ENCODE measurements around the gene PHKB. TPM values are rescaled to one million over a fixed set of nuclear protein-coding genes. Genes with fewer than 3 reads are reported as not detected.

The PHKB gene
- total RNA-seq, 1 experiment from 2014 or later = 38.8 TPM

GRCh38 chr16:47626246-47626645 is 165.1 kb downstream of the PHKB start:
- Histone ChIP-seq H2BK12ac (ENCODE audit: insufficient read length, low read depth, low read length) (no peak overlapping the region), H2BK5ac (ENCODE audit: insufficient read length, low read length) (no peak overlapping the region), H3K14ac (ENCODE audit: insufficient read depth, low read length) (no peak overlapping the region; the same call in 1 of the 2 replicates), H3K79me2 (ENCODE audit: insufficient read depth, low read length) (no peaks in the 10 kb centered on the region), H2BK15ac (ENCODE audit: low read depth, low read length) (no peak overlapping the region), H3K9me3 (ENCODE audit: control insufficient read depth, low read depth, low read length) (no peaks in the 10 kb centered on the region), H2BK20ac (ENCODE audit: low read depth, low read length, poor library complexity, severe bottlenecking) (no peak overlapping the region), H3K23me2 (ENCODE audit: insufficient read length, low read depth, low read length, poor library complexity, severe bottlenecking) (no peaks in the 10 kb centered on the region), H3K27me3 (ENCODE audit: insufficient read depth, low read length) (no peaks in the 10 kb centered on the region), H3K4ac (ENCODE audit: low read depth, low read length) (no peak overlapping the region; the same call in 1 of the 2 replicates), H4K91ac (ENCODE audit: insufficient read length, low read depth, low read length) (no peak overlapping the region), H4K20me1 (ENCODE audit: control insufficient read depth, insufficient read depth, insufficient read length) (no peaks in the 10 kb centered on the region), H3K23ac (ENCODE audit: insufficient read length, low read depth, low read length) (no peak overlapping the region), H3K18ac (ENCODE audit: insufficient read length, low read depth, low read length) (peak overlapping the region; percentile 53), H3K56ac (ENCODE audit: insufficient read length, low read depth, low read length) (no peak overlapping the region), H2AK5ac (ENCODE audit: insufficient read length, low read length) (no peak overlapping the region), H4K8ac (replicated peaks; ENCODE audit: insufficient read length, low read depth, low read length) (no peak overlapping the region), H3K4me1 (ENCODE audit: insufficient read depth, low read length) (0 out of 2 replicates have a peak, but pooled peaks cover 5% of the 10 kb centered on the region), H3K4me2 (ENCODE audit: insufficient read depth, insufficient read length, low read length) (no peak overlapping the region), H3K79me1 (ENCODE audit: insufficient read depth, low read depth, low read length, poor library complexity, severe bottlenecking) (no peaks in the 10 kb centered on the region), H4K5ac (ENCODE audit: insufficient read length, low read depth, low read length) (no peak overlapping the region), H2AFZ (ENCODE audit: low read length) (no peak overlapping the region), H3T11ph (ENCODE audit: low read length) (no peak overlapping the region), H3K9ac (ENCODE audit: extremely low read depth, insufficient read length, low read length) (no peak overlapping the region), H2BK120ac (ENCODE audit: low read depth, low read length, poor library complexity, severe bottlenecking) (no peak overlapping the region), H3K27ac (ENCODE audit: insufficient read length, low read depth, low read length) (no peak overlapping the region)
- Mint-ChIP-seq H3K4me1 (peaks cover 18 to 20% of the 10 kb centered on the region in 2 experiments), H3K27me3 (ENCODE audit: low read depth) (no peaks in the 10 kb centered on the region), H3K36me3 (ENCODE audit: insufficient read depth in 1 of 3, low read depth in 3 of 3) (peaks cover 2 to 5% (median 2%) of the 10 kb centered on the region in 3 experiments; a peak in 1 of 7 replicates), H3K27ac (peak overlapping the region in 1 of 3 experiments; percentile 4; a peak in 1 of 7 replicates), H3K9me3 (peaks cover 2% of the 10 kb centered on the region in 2 experiments; a peak in 1 of 5 replicates), H3K4me3 (no peak overlapping the region)
- WGBS (ENCODE audit: extremely low coverage, insufficient read length, low lambda C conversion rate) = no CpG with 5 or more reads among the region's 1 CpG
- no peak for TF ChIP-seq CTCF (conservative IDR thresholded peaks at IDR 0.05)
- no peak for DNase-seq
